HG03135 (cell line): Measurements from ENCODE around the gene PRSS22.
"Not testable (repeated sequence)": the region's sequence is repeated elsewhere in the genome, so short reads cannot be mapped to it uniquely, and the experiment has no call there.

Experiments used
- ATAC-seq: cut with Tn5 transposase; IDR thresholded peaks from one replicate; pipeline ENCODE4 v1.9.1; 2021; ENCODE audit warnings: mild to moderate bottlenecking, moderate library complexity; ENCODE audit not compliant: unreplicated experiment

The PRSS22 gene, protein sequence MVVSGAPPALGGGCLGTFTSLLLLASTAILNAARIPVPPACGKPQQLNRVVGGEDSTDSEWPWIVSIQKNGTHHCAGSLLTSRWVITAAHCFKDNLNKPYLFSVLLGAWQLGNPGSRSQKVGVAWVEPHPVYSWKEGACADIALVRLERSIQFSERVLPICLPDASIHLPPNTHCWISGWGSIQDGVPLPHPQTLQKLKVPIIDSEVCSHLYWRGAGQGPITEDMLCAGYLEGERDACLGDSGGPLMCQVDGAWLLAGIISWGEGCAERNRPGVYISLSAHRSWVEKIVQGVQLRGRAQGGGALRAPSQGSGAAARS

DNA sequence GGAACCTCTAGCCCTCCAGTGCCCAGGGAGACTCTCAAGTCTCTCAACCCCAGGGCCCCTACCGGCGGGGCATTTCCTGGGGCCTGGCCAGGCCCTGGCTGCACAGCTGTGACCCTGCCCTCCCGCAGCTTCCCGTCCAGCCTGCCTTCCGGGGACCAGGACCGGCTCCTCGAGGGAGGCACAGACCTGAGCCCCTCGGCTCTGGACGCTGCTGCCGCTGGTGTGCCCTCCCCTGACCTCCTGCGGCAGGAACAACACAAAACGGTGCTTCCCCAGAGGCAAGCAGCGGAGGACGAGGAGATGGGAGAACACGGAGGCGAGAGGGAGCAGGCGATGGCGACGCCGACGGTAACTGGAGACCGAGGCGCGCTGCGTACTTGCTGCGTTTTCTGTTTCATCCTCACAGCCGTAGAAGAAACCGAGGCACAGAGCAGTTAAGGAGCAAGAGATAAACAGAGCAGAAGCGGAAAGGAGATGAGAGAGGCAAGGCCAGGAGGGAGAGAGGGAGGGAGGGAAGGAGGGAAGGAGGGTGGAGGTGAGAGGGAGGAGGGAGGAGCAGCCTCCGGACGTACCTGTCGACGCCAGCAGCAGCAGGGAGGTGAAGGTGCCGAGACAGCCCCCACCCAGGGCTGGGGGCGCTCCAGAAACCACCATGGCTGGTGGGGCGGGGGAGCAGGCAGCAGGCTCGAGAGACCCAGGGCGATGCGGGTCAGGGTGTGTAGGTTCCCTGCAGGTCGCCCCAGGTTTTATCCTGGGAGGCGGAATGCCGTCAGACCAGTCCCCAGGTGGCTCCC is at the start of gene PRSS22:
Gene PRSS22, minus strand, starts transcription at position 720 of the 794 bp plus-strand sequence. Its CDS starts 66 bp downstream, at position 654.
- ATAC-seq, result no peak

DNA sequence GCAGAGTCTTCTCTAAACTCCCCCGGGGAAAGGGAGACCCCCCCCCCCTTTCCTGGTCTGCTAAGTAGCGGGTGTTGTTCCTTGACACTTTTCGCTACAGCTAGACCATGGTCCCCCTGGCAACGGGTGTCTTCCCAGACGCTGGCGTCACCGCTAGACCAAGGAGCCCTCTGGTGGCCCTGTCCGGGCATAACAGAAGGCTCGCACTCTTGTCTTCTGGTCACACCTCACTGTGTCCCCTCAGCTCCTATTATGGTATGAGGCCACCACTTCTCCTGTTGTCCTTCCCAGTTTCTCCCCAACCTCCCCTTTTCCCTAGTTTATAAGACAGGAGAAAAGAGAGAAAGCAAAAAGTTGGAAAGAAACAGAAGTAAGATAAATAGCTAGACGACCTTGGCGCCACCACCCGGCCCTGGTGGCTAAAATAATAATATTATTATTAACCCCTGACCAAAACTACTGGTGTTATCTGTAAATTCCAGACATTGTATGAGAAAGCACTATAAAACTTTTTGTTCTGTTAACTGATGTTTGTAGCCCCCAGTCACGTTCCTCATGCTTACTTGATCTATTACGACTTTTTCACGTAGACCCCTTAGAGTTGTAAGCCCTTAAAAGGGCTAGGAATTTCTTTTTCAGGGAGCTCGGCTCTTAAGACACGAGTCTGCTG is 49.2 kb upstream of the PRSS22 start:
- not testable (repeated sequence) for ATAC-seq

DNA sequence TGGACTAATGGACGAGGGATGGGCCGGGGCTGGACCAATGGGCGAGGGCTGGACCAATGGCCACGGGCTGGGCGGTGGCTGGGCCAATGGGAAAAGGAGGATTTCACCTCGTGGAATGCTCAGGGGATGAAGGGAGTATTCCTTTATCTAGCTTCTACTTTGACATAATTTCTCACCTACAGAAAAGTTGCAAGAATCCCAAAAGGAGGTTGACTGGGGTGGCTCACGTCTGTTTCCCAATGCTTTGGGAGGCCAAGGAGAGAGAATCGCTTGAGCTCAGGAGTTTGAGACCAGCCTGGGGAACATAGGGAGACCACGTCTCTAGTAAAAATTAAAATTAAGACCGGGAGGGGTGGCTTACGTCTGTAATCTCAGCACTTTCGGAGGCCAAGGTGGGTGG is 48.0 kb upstream of the PRSS22 start:
- ATAC-seq, result no peak

DNA sequence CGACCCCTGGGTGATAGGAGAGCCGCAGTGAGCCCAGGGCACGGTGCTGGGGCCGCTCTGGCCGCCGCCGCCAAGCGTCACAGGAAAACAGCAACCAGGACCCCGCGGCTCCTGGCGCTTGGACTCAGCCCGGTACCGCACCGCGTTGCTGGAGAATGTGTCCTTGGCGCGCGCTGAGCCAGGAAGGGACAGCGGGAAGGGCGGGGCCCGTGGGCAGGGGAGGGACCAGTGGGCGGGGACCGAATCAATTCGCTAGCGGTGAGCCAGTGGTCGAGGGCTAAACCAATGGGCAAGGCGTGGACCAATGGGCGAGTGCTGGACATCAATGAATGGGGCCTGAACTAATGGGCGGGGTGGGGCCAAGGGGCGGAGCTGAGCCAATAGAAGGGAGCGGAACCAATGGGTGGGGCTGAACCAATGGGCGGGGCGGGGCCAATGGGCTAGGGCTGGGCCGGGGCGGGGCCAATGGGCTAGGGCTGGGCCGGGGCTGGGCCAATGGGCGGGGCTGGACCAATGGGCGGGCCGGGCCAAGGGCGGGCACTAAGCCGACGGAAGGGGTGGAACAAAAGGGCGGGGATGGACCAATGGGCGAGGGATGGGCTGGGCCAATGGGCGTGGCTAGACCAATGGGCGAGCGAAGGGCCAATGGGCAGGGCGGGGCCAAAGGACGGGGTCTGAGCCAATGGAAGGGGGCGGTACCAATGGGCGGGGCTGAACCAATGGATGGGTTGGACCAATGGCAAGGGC is 47.4 kb upstream of the PRSS22 start:
- ATAC-seq, result peak; percentile 62

DNA sequence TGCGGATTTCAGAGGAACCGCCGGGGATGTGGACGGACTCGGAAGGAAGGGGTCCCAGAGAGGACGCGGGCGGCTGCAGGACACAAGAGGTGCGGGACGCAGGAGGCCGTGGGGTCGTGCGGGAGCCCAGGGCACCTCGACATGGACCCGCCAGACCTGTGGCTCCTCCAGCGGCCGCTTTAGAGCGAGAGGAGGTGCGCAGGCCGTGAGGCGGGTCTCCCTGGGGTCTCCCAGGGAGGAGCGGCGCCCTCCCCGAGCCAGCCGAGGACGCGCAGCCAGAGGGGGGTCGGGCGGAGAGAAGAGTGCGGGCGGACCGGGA is 46.9 kb upstream of the PRSS22 start:
- ATAC-seq, result peak; percentile 18

DNA sequence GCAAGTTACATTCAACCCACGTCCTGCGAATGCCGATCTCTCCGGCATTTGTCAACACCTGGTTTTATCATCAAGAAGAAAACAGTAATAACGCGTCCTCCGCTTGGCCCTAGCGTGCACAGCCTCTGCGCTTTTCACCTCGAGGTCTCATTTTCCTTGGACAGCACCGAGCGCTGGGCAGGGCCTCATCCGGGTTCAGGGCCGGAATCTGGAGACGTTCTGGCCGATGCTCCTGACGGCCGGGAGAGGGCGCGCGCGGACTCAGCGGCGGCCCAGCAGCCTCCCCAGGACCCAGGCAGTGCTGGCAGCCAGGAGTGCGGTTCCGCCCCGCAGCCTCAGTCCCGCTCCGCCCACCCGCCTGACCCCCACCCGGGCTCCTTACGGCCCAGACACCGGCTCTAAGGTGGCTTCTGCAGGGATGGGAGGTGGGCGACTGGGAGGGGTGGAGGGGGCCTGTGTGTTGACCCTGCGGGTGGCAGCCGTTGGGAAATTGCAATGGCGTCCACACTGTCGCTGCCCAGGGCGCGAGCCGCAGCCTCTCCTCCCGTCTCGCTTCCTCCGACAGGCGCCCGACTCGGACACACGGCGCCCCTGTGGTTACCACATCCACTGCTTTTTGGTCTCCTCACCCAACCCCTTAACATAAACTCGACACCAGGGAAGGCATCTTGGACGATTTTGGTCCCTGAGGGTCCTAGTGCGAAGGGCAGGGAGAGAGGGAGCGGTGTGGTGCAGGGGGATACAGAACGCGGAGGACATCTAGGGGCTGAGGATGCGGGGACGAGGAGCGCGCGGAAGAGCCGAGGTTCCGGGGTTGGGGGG is 46.3 kb upstream of the PRSS22 start:
- ATAC-seq, result peak; percentile 11

DNA sequence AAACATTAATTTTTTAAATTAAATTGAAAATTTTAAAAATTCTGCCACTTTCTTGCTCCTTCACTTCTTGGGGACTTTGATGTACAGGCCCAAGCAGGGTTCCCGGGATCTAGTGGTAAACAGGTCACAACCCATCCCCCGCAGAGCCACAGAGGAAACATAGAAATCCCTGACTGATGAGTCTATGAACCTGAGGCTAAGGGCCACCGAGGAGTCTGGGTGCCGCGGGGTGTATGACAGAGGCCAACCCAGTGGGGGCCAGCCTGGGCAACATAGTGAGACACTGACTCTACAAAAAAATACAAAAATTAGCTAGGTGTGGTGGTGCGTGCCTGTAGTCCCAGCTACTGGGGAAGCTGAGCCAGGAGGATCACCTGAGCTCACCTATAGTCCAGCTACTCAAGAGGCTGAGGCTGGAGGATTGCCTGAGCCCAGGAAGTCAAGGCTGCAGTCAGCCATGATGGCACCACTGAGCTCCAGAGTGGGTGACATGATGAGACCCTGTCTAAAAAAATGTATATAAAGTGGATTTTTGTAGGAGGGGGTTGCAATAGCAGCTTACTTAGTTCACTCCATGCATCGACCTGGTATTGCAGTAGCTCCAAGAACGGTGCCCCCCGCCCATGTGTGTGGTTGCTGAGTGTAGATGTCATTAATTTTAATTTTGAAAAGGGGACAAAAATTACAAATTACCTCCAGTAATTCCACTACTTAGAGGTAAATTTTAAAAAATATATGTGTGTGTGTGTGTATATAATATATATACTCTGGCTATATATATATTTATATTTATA is 44.6 kb upstream of the PRSS22 start:
- ATAC-seq, result no peak

DNA sequence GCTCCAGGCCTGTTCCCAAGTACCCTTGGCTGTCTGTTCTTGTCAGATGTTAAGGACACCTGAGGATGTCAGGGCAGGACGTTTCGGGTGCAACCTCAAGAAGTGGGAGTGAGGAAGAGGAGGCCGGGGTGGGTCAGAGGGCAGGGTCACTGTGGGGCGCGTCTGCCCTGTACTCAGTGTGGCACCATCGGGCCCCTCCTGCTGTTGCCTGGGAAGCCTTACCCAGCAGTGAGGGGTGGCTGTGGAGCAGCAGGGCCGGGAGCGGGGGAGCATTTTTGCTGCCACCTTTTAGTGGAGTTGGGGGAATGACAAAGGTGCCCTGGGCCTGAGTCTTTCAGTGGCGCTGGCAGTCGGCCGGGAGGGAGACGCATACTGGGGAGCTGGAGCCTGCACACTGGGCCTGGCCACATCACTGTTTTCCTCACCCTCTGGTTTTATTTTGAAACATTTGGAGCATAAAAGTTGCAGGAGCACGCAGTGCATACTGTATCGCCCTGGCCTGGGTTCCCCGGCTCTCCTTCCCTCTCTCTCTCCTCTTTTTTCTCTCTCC is 42.6 kb upstream of the PRSS22 start:
- ATAC-seq, result no peak

DNA sequence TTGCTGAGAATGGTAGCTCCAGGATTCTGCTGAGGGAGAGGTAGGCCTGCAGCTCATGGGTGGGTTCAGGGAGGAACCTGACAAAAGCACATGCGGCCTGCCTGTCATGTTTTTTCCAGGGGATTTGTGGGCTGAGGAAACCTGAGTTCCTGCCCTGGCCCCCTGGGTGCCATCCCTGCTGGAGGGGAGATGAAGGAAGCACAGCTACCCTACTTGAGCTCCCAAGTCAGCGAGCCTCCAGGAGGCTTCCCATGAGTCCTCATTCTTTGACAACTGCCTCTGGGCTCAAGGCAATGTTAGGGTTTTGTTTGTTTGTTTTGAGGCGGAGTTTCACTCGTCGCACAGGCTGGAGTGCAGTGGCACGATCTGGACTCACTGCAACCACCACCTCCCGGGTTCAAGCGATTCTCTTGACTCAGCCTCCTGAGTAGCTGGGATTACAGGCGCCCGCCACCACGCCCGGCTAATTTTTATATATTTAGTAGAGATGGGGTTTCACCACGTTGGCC is 41.6 kb upstream of the PRSS22 start:
- ATAC-seq, result no peak

DNA sequence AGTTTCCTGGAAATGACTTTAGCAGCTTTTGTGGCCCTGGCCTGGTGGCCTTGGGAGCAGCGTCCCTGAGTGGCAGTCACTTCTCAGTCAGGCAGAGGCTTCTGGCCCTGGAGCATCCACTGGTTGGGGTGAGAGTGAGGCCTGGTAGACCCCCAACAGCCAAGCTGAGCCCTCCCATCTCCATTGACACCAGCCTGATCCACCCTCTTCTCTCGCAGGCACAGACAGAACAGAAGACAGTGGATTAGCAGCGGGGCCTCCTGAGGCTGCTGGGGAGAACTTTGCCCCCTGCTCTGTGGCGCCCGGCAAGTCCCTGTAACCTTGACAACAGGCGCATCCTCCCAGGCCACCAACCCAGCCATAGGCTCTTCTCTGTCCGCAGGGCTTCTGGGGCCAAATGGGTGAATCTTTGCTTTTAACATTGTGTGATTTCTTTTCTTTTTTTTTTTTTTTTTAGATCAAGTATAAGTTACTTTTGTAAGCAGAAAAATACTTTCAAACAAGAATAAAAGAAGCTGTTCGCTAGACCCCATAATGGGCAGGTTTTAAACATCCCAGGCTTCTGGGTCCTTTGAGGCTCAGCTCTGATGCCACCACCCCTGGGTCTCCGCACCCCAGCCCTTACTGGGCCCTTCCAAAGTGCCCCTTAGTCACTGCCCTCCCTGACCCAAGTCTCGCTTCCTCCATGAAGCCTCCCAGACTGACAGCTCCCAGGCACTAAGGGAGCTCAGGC is 41.0 kb upstream of the PRSS22 start:
- no peak for ATAC-seq

DNA sequence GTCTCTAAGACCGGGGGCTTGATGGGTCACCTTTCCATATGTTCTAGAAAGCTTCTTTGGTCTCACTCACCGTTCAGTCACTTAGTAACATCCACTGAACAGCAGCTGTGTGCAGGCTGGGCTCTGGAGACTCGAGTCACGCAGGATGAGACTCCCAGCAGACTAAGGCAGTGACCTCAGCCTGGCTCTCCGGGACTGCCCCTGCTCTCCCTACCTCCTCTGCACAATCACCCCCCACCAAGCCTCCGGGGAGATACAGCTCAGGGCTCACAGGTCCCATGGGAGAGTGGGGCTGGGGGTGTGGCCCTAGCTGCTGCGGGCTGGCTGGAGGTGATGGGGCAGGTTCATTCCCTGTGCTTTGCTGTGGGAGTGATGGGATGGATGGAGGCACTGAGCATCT is 39.1 kb upstream of the PRSS22 start:
- ATAC-seq, result peak; percentile 63

DNA sequence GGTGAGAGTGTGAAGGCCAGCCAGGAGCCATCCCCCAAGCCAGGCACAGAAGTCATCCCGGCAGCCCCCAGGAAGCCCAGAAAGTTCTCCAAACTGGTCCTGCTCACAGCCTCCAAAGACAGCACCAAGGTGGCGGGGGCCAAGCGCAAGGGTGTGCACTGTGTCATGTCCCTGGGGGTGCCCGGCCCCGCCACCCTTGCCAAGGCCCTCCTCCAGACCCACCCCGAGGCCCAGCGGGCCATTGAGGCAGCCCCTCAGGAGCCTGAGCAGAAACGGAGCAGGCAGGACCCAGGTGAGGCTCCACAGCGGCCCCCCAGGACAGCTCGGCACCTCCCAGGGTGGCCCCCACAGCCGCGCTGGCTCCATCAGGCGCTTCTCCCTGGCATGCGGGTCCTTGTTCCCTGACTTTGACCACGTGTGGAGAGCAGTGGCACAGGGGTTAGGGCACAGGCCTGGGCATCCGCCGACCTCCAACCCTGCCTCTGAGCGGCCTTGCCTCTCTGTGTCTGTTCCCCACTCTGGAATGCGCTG is 38.6 kb upstream of the PRSS22 start:
- no peak for ATAC-seq

DNA sequence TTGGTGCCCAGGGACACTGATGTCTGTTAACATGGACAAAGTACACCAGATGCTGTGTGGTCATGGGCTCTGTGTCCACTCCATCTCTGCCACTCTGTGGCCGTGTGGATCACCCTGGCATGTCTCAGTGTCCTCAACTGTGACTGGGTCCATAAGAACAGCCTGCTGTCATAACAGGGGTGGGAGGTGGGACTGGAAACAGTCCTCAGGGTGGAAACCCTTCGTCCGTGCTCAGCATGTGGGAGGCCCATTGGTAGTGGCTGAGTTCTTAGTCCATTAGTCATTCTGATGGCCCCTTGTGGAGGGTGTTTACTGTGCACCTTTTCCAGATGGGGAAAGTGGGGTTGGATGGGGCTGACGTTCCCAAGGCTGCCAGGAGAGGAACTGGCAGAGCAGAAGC is 37.8 kb upstream of the PRSS22 start:
- no peak for ATAC-seq

DNA sequence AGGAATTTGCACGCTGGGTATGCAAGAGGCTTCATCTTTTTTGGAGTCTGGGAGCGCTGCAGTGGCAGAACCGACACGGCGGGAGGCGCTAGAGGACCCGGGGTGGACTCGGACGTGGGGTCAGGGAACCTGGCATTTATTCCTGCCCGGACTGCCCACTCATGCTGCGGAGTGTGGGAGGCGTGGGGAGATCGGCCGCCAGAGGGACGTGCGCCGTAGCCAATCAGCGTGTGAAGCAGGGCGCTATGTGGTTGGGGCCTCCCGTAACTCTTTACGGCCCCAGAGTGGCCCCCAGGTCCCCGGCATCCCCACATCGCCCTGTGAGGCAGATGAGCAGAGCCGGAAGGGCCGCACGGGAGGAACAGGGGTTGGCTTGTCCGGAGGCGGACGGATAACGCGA is 36.3 kb upstream of the PRSS22 start:
- no peak for ATAC-seq

DNA sequence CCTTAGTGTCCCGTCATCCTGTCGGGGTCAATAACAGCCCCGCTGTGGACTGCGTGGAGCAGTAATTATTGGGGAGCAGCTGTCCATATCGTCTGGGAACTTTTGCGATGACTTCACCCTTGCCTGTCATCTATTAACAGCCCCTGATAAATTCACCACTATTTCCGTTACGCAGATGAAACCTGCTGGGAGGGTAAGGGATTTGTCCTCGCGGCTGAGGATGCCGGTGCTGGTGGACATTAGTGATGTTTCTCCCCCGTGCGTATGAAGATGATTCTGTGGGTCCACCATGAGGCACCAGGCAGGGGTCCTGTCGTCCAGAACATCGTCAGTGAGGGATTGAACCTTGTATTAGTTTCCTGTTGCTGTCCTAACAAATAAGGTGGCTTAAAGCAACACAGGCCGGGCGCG is 26.1 kb upstream of the PRSS22 start:
- ATAC-seq, result no peak

DNA sequence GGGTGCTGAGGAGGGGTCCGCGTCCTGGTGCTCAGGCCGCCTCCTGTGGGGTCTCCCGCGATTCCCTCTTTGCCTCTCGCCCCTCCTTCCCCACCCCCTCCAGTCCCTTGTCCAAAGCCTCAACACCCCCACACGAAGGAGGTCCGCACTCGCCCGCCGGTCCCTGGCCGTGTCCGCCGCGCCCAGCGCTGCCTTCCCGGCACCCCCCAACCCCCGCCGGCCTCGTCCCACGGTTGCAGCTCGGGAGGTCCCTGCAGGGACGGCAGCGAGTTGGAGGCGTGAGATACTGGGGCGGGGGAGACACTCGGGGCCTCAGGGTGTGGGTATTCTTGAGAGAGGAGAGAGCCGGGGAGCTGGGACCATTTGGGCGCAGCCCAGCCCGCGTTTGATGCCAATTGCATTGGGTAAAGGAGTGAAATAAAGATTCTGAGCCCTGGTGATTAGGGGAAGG is 25.5 kb upstream of the PRSS22 start:
- ATAC-seq, result peak; percentile 4

DNA sequence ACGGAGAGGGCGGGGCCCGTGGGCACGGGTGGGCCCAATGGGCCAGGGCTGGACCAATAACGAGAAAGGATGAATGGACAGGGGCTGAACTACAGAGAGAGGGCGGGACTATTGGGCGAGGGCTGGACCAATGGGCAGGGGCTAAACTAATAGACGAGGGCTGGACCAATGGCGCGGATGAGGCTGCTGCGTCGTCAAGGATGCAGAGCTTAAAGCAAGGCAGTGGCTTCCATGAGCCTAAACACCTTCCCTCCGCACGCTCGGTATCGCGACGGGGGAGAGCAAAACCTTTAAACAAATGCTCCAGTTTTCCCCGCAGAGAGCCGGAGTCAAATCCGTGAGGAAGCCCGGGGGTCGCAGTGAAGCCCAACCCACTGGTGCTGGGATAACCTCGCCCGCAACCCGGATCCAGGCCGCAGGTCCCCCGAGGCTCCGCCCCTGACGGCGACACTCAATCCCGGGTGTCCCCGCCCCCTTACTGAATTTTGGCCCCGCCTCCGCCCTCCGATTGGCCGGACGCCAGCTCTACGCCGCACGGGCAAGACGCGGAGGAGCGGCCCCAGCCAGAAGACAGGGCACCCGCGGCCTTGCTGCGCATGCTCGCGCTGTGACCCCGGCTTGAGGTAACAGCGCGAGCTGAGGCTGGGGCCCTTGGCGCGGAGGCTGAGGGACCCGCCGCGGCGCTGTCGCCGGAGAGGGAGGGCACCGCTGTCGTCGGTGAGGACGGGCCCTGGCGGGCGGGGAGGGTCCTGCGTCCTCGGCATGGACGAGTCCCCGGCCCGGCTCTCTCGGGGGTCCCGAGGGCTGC is 24.9 kb upstream of the PRSS22 start, which contains the start of gene FLYWCH2:
Gene FLYWCH2, plus strand, starts transcription at position 566 of the 808 bp plus-strand sequence. CDS start 13,235 bp downstream, outside the sequence.
- ATAC-seq, result peak; percentile 89
